Measurements from ENCODE around the gene UGT2B11.
"Not testable (repeated sequence)": the region's sequence is repeated elsewhere in the genome, so short reads cannot be mapped to it uniquely, and the experiment has no call there.

The UGT2B11 gene

DNA sequence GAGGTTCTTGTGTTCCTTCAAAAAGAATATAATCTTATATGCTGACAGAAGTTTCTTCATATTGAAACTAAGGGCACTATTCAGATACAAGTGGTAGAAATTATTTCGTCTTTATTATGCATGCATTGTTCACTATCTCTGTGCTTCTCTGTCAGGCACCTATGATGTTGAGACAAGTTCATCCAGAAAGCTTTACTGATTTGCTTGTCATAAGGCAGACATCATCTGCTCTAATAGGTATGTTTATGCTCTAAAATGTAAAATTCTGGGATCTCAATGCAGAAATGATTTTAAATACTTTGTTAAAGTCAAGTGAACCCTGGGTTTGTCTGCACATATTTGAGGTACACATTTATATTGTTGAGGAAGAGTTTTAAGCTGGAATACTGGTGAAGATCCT is 3.6 kb downstream of the UGT2B11 start:
- Histone ChIP-seq H3K36me3 (ENCODE audit: insufficient read depth, low read length) (no peaks in the 10 kb centered on the region), H3K9me3 (ENCODE audit: low read depth, low read length) (no peaks in the 10 kb centered on the region), H3K27ac (no peak overlapping the region), H3K4me3 (no peak overlapping the region), H3K9ac (ENCODE audit: insufficient read length) (no peak overlapping the region)
- no peak for DNase-seq (ENCODE audit: low read depth, low spot score)
- no peak for TF ChIP-seq FOXP2 (optimal IDR thresholded peaks at IDR 0.05; ENCODE audit: control extremely low read depth, extremely low read length, insufficient read depth)
- TF ChIP-seq EZH2 (IDR thresholded peaks at IDR 0.05) = no peak
- no peak for TF ChIP-seq POLR2AphosphoS5 (IDR thresholded peaks at IDR 0.05; ENCODE audit: borderline replicate concordance, low read depth, low read length)

DNA sequence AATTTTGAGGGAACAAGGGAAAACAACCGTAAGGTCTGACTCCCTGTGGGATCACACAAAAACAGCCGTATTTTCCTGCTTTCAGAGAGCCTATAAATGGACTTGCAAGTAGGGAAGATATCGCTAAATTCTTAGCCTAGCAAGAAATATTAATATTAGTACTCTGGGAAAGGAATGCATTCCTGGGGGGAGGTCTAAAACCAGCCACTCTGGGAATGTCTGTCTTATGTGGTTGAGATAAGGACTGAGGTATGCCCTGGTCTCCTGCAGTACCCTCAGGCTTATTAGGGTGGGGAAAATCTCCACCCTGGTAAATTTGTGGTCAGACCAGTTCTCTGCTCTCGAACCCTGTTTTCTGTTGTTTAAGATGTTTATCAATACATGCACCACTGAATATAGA is 16.0 kb downstream of the UGT2B11 start:
- H3K4me3 ChIP-seq; H3K9me3 ChIP-seq (ENCODE audit: low read depth, low read length); DNase-seq (ENCODE audit: low read depth, low spot score); H3K27ac ChIP-seq; H3K36me3 ChIP-seq (ENCODE audit: insufficient read depth, low read length); H3K9ac ChIP-seq (ENCODE audit: insufficient read length): not testable (repeated sequence)

- DNase-seq (ENCODE audit: low read depth, low spot score) = no peak
- Histone ChIP-seq H3K9me3 (ENCODE audit: low read depth, low read length) (no peaks in the 10 kb centered on the region), H3K4me3 (no peak overlapping the region), H3K36me3 (ENCODE audit: insufficient read depth, low read length) (no peaks in the 10 kb centered on the region), H3K9ac (ENCODE audit: insufficient read length) (no peak overlapping the region), H3K27ac (no peak overlapping the region)
- no peak for TF ChIP-seq POLR2AphosphoS5 (IDR thresholded peaks at IDR 0.05; ENCODE audit: borderline replicate concordance, low read depth, low read length)
- no peak for TF ChIP-seq EZH2 (IDR thresholded peaks at IDR 0.05)
- no peak for TF ChIP-seq FOXP2 (optimal IDR thresholded peaks at IDR 0.05; ENCODE audit: control extremely low read depth, extremely low read length, insufficient read depth)
These were observed 18.2 kb downstream of the UGT2B11 start for GRCh38 chr4:69196209-69196965.

GRCh38 chr4:69194166-69194565 is 20.4 kb downstream of the UGT2B11 start:
- TF ChIP-seq POLR2AphosphoS5 (IDR thresholded peaks at IDR 0.05; ENCODE audit: borderline replicate concordance, low read depth, low read length) (no peak), FOXP2 (optimal IDR thresholded peaks at IDR 0.05; ENCODE audit: control extremely low read depth, extremely low read length, insufficient read depth) (no peak), EZH2 (IDR thresholded peaks at IDR 0.05) (no peak)
- no peak overlapping the region for H3K4me3 ChIP-seq
- no peaks in the 10 kb centered on the region for H3K9me3 ChIP-seq (ENCODE audit: low read depth, low read length)
- H3K9ac ChIP-seq (ENCODE audit: insufficient read length) = no peak overlapping the region
- H3K36me3 ChIP-seq (ENCODE audit: insufficient read depth, low read length) = no peaks in the 10 kb centered on the region
- no peak overlapping the region for H3K27ac ChIP-seq
- no peak for DNase-seq (ENCODE audit: low read depth, low spot score)

DNA sequence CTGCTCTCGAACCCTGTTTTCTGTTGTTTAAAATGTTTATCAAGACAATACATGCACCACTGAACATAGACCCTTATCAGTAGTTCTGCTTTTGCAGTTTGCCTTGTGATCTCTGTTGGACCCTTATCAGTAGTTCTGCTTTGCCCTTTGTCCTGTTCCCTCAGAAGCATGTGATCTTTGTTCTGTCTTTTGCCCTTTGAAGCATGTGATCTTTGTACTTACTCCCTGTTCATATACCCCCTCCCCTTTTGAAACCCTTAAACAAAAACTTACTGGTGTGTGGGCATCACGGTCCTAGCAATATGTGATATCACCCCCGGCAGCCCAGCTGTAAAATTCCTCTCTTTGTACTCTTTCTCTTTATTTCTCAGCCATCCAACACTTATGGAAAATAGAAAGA is 22.6 kb downstream of the UGT2B11 start:
- H3K9ac ChIP-seq (ENCODE audit: insufficient read length); H3K27ac ChIP-seq; H3K4me3 ChIP-seq; DNase-seq (ENCODE audit: low read depth, low spot score); H3K9me3 ChIP-seq (ENCODE audit: low read depth, low read length); H3K36me3 ChIP-seq (ENCODE audit: insufficient read depth, low read length): not testable (repeated sequence)

GRCh38 chr4:69190621-69191020 is 23.9 kb downstream of the UGT2B11 start:
- H3K36me3 ChIP-seq (ENCODE audit: insufficient read depth, low read length); H3K9ac ChIP-seq (ENCODE audit: insufficient read length); H3K27ac ChIP-seq; DNase-seq (ENCODE audit: low read depth, low spot score); H3K4me3 ChIP-seq; H3K9me3 ChIP-seq (ENCODE audit: low read depth, low read length): not testable (repeated sequence)

- H3K27ac ChIP-seq; H3K36me3 ChIP-seq (ENCODE audit: insufficient read depth, low read length); H3K9me3 ChIP-seq (ENCODE audit: low read depth, low read length); H3K9ac ChIP-seq (ENCODE audit: insufficient read length); DNase-seq (ENCODE audit: low read depth, low spot score); H3K4me3 ChIP-seq: not testable (repeated sequence)
These were observed 32.9 kb downstream of the UGT2B11 start for GRCh38 chr4:69181519-69182169.

GRCh38 chr4:69179817-69180216 is 34.7 kb downstream of the UGT2B11 start:
- H3K9me3 ChIP-seq (ENCODE audit: low read depth, low read length); H3K27ac ChIP-seq; DNase-seq (ENCODE audit: low read depth, low spot score); H3K9ac ChIP-seq (ENCODE audit: insufficient read length); H3K4me3 ChIP-seq; H3K36me3 ChIP-seq (ENCODE audit: insufficient read depth, low read length): not testable (repeated sequence)

DNA sequence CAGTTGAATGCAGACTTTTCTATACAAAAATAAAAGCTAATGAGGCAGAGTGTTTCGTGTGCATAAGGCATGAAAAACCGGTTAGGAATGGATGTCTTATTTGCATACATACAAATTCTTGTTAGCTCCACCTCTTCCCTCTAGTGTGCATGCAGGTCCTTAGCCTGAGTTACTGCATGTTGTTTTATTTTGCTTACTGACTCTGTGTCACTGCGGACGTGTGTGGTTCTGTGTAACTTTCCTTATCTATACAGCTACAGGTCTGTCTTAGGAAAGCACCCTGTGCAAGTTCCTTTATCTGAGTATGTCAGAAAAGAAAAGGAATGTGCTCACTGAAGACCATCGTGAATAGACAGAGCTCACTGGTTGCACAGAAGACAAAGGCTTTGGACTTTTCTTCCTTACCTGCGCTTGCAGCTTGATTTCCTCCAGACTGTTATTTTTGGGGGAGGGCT is 35.8 kb downstream of the UGT2B11 start:
- H3K27ac ChIP-seq; H3K9me3 ChIP-seq (ENCODE audit: low read depth, low read length); H3K36me3 ChIP-seq (ENCODE audit: insufficient read depth, low read length); H3K4me3 ChIP-seq; DNase-seq (ENCODE audit: low read depth, low spot score); H3K9ac ChIP-seq (ENCODE audit: insufficient read length): not testable (repeated sequence)

DNA sequence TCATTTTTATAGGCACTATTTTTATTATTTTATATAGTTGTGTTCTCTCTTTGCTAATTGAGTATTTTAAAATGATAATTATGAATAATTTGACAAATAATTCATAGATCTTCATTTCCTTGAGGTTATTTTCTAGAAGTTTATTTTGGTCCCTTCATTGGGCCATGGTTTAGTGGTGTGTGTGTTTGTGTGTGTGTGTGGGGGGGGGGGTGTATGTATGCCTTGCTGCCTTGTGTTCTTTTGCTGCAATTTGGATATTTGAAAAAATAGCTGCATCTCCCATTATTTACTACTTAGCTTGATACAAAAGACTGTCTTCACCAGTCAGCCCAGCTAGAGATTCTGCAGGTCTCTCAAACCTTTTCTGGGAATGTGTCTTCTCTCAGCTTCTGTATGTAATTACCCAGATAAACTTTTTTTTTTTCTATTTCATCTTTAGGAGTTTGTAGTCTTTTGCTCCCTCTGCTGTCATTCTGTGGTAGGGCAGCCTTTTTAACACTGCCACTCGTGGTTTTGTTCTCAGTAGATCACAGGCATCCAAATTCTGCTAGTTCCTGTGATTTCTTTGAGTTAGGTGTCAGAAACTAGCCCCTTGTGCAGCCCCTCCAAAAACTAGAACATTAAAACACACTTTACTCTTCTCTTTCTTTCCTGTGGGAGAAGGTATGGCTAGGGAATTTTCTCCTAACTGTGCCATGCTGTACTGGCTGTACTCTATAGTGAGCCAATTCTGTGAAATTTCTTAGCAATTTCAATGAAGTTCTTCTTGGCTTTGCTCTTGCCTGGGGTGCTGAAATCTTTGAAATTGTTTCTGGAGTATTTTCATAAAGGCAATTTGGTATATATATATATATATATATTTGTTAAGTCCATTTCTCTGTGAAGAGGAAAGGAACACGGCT is 44.1 kb downstream of the UGT2B11 start:
- H3K36me3 ChIP-seq (ENCODE audit: insufficient read depth, low read length); H3K4me3 ChIP-seq; H3K27ac ChIP-seq; H3K9ac ChIP-seq (ENCODE audit: insufficient read length); H3K9me3 ChIP-seq (ENCODE audit: low read depth, low read length): not testable (repeated sequence)
- peak; percentile 22 for DNase-seq (ENCODE audit: low read depth, low spot score)

GRCh38 chr4:69169171-69169570 is 45.4 kb downstream of the UGT2B11 start:
- H3K27ac ChIP-seq; H3K9me3 ChIP-seq (ENCODE audit: low read depth, low read length); H3K36me3 ChIP-seq (ENCODE audit: insufficient read depth, low read length); H3K9ac ChIP-seq (ENCODE audit: insufficient read length); H3K4me3 ChIP-seq; DNase-seq (ENCODE audit: low read depth, low spot score): not testable (repeated sequence)

Data from SK-N-MC (cell line).